Testis (tissue), 3 donors: ENCODE results near the gene FOXL2. TPM values are rescaled to one million over a fixed set of nuclear protein-coding genes. Genes with fewer than 3 reads are reported as not detected.

ENCODE experiments used
- DNase-seq: peaks from one replicate; pipeline ENCODE4 v3.0.0-alpha.2; 2019
- H3K27ac ChIP-seq, 2 donors: fragments of 200-600 bp; sonication (generic); one replicate each; pipeline ENCODE4 v1.5.1; 2019
- H3K27me3 ChIP-seq: fragments of 200-600 bp; sonication (generic); one replicate; pipeline ENCODE4 v1.5.1; 2019
- H3K36me3 ChIP-seq: fragments of 200-600 bp; sonication (generic); one replicate; pipeline ENCODE4 v1.5.1; 2017; ENCODE audit warnings: low read depth; ENCODE audit errors: missing control alignments
- H3K4me1 ChIP-seq: fragments of 200-600 bp; sonication (generic); one replicate; pipeline ENCODE4 v1.5.1; 2019
- H3K4me3 ChIP-seq, 2 donors: fragments of 200-600 bp; sonication (generic); one replicate each; pipeline ENCODE4 v1.5.1; 2017 to 2019
- H3K9me3 ChIP-seq: fragments of 200-600 bp; sonication (generic); one replicate; pipeline ENCODE4 v1.5.1; 2017
- CTCF ChIP-seq, 3 experiments: fragments of 450-650 bp in 2 of 3; fragments of 200-600 bp in 1 of 3; sonication (generic) in 1 of 3; IDR thresholded peaks; one replicate each; pipeline ENCODE4 v1.5.1; 2016 to 2019; ENCODE audit warnings: antibody characterized with exemption in 3 of 3, mild to moderate bottlenecking in 2 of 3, moderate library complexity in 1 of 3
- POLR2A ChIP-seq: fragments of 450-650 bp; IDR thresholded peaks from one replicate; pipeline ENCODE4 v1.6.1; 2017; ENCODE audit warnings: antibody characterized with exemption, mild to moderate bottlenecking, moderate library complexity
- WGBS, 2 donors: methylation state at CpG; one replicate each; pipeline ENCODE4 v1.1.5; 2018; 5-methylcytosine and 5-hydroxymethylcytosine counted together
- intact Hi-C: fragments of 100-400 bp; cut with DNase I; formaldehyde crosslinking; loops from one replicate; pipeline ENCODE4 v1.15.1; 2023; ENCODE audit warnings: low total_unique reads
- polyA plus RNA-seq: library from polyadenylated mRNA; stranded (reverse); fragments of 350-450 nt; fragmentation: Illumina TruSeq; extraction: RNeasy Lipid Tissue Mini Kit (QIAGEN cat#74804); gene quantifications from one replicate; pipeline ENCODE4 v1.2.3, GENCODE V29; 2014; ENCODE audit warnings: low read depth, low replicate concordance; ENCODE audit not compliant: insufficient read depth
- total RNA-seq, 2 donors: library from RNA; depleted of rRNA; stranded (reverse); fragments of >200 nt; gene quantifications; one replicate each; pipeline ENCODE4 v1.2.3, GENCODE V29; 2016

The FOXL2 gene
- total and polyA plus RNA-seq, 3 donors from 2014 or later = 1.3 to 2.6 (median 1.9) TPM

- DNase-seq = no peak
- Histone ChIP-seq H3K9me3 (no peaks in the 10 kb centered on the region), H3K4me3 (peak overlapping the region in 1 of 2 donors; percentile 46), H3K4me1 (peaks cover 25% of the 10 kb centered on the region), H3K27ac (no peak overlapping the region), H3K36me3 (no peaks in the 10 kb centered on the region), H3K27me3 (no peaks in the 10 kb centered on the region)
- TF ChIP-seq CTCF (IDR thresholded peaks at IDR 0.05) (no peak), POLR2A (no peak)
- 49 to 76% methylated on average over 6 to 8 of the region's 8 CpGs for WGBS, 2 donors
- intact Hi-C loops = no loop called here
These were observed 3.8 kb upstream of the FOXL2 start for GRCh38 chr3:138950701-138951100.

- H3K36me3 ChIP-seq = no peaks in the 10 kb centered on the region
- 3% methylated on average over 3 to 50 of the region's 53 CpGs for WGBS, 2 donors
- TF ChIP-seq POLR2A = no peak
- TF ChIP-seq CTCF (IDR thresholded peaks at IDR 0.05) = no peak
These were observed 3.2 kb upstream of the FOXL2 start for GRCh38 chr3:138950006-138950644.

GRCh38 chr3:138949445-138950005 is 2.6 kb upstream of the FOXL2 start:
- Histone ChIP-seq H3K4me1 (peaks cover 25% of the 10 kb centered on the region), H3K4me3 (peak overlapping the region in 1 of 2 donors; percentile 46), H3K36me3 (no peaks in the 10 kb centered on the region), H3K27ac (no peak overlapping the region), H3K27me3 (no peaks in the 10 kb centered on the region), H3K9me3 (no peaks in the 10 kb centered on the region)
- no peak for DNase-seq
- TF ChIP-seq POLR2A (no peak), CTCF (IDR thresholded peaks at IDR 0.05) (no peak)
- 8 to 11% methylated on average over 19 to 27 of the region's 27 CpGs for WGBS, 2 donors
- intact Hi-C loops = no loop called here

More at GRCh38 chr3:138950006-138950644, 3.2 kb upstream of the FOXL2 start:
- Histone ChIP-seq H3K27ac (no peak overlapping the region), H3K4me1 (peaks cover 25% of the 10 kb centered on the region), H3K27me3 (no peaks in the 10 kb centered on the region), H3K9me3 (no peaks in the 10 kb centered on the region), H3K4me3 (peak overlapping the region in 1 of 2 donors; percentile 46)
- peak; percentile 21 for DNase-seq
- intact Hi-C loops = no loop called here

- H3K27ac ChIP-seq = no peak overlapping the region
- DNase-seq = no peak
- WGBS, 2 donors = 47 to 63% methylated on average over 4 to 5 of the region's 5 CpGs
- H3K9me3 ChIP-seq = no peaks in the 10 kb centered on the region
- TF ChIP-seq CTCF (IDR thresholded peaks at IDR 0.05) (no peak), POLR2A (no peak)
- peaks cover 25% of the 10 kb centered on the region for H3K4me1 ChIP-seq
- no peaks in the 10 kb centered on the region for H3K36me3 ChIP-seq
- no peaks in the 10 kb centered on the region for H3K27me3 ChIP-seq
- H3K4me3 ChIP-seq = no peak overlapping the region
- intact Hi-C loops = no loop called here
These were observed 2.1 kb upstream of the FOXL2 start for GRCh38 chr3:138949002-138949418.
